ENCODE data around the gene TMEM252. TPM values are rescaled to one million over a fixed set of nuclear protein-coding genes. Genes with fewer than 3 reads are reported as not detected.

TMEM252 gene
- total RNA-seq, 1 experiment from 2014 or later: not detected

GRCh38 chr9:68545033-68545705 is 4.5 kb upstream of the TMEM252 start:
- DNase-seq (ENCODE audit: low spot score): no peak

- DNase-seq (ENCODE audit: low spot score): no peak
Measured at GRCh38 chr9:68541568-68541967, 885 bp upstream of the TMEM252 start.

- DNase-seq (ENCODE audit: low spot score): no peak
Measured at GRCh38 chr9:68538200-68538599, 2.5 kb downstream of the TMEM252 start.

- DNase-seq (ENCODE audit: low spot score): no peak
Measured at GRCh38 chr9:68537616-68537880, 3.1 kb downstream of the TMEM252 start.

- DNase-seq (ENCODE audit: low spot score): no peak
Measured at GRCh38 chr9:68536876-68537615, 3.6 kb downstream of the TMEM252 start.

GRCh38 chr9:68533678-68534077 is 7.0 kb downstream of the TMEM252 start:
- DNase-seq (ENCODE audit: low spot score): no peak

- DNase-seq (ENCODE audit: low spot score): no peak
Measured at GRCh38 chr9:68532131-68532530, 8.6 kb downstream of the TMEM252 start.

GRCh38 chr9:68530618-68531017 is 10.1 kb downstream of the TMEM252 start:
- no peak for DNase-seq (ENCODE audit: low spot score)

- DNase-seq (ENCODE audit: low spot score): no peak
Measured at GRCh38 chr9:68523367-68523936, 17.2 kb downstream of the TMEM252 start.

GRCh38 chr9:68522954-68523353 is 17.7 kb downstream of the TMEM252 start:
- no peak for DNase-seq (ENCODE audit: low spot score)

- DNase-seq (ENCODE audit: low spot score): no peak
Measured at GRCh38 chr9:68522131-68522530, 18.6 kb downstream of the TMEM252 start.

- no peak for DNase-seq (ENCODE audit: low spot score)
Measured at GRCh38 chr9:68515326-68516017, 25.2 kb downstream of the TMEM252 start.

- no peak for DNase-seq (ENCODE audit: low spot score)
Measured at GRCh38 chr9:68513981-68514380, 26.7 kb downstream of the TMEM252 start.

- no peak for DNase-seq (ENCODE audit: low spot score)
Measured at GRCh38 chr9:68513385-68513784, 27.3 kb downstream of the TMEM252 start.

- no peak for DNase-seq (ENCODE audit: low spot score)
Measured at GRCh38 chr9:68509689-68510088, 31.0 kb downstream of the TMEM252 start.

GRCh38 chr9:68508547-68508946 is 32.1 kb downstream of the TMEM252 start:
- no peak for DNase-seq (ENCODE audit: low spot score)

GRCh38 chr9:68507806-68508145 is 32.9 kb downstream of the TMEM252 start:
- DNase-seq (ENCODE audit: low spot score): no peak

- DNase-seq (ENCODE audit: low spot score): peak; percentile 9
Measured at GRCh38 chr9:68507130-68507805, 33.4 kb downstream of the TMEM252 start.

GRCh38 chr9:68506551-68506950 is 34.1 kb downstream of the TMEM252 start:
- DNase-seq (ENCODE audit: low spot score): no peak

GRCh38 chr9:68505681-68506409 is 34.8 kb downstream of the TMEM252 start:
- DNase-seq (ENCODE audit: low spot score): no peak

GRCh38 chr9:68502279-68502678 is 38.4 kb downstream of the TMEM252 start:
- DNase-seq (ENCODE audit: low spot score): no peak
